Ectodermal cell (in vitro differentiated cells): ENCODE results near the gene HNRNPF.
"Not testable (repeated sequence)": the region's sequence is repeated elsewhere in the genome, so short reads cannot be mapped to it uniquely, and the experiment has no call there.

Experiments used
- H3K27ac ChIP-seq: 2 replicates; pipeline ENCODE4 v1.7.0; 2013; ENCODE audit warnings: mild to moderate bottlenecking, low read depth, low read length; ENCODE audit not compliant: insufficient read depth, poor library complexity, severe bottlenecking
- H3K27me3 ChIP-seq: 2 replicates; pipeline ENCODE4 v1.7.0; 2013; ENCODE audit warnings: mild to moderate bottlenecking, low read length; ENCODE audit not compliant: insufficient read depth, control insufficient read depth, poor library complexity, severe bottlenecking
- H3K36me3 ChIP-seq: one replicate; pipeline ENCODE4 v1.7.0; 2013; ENCODE audit warnings: low read length; ENCODE audit not compliant: control insufficient read depth, insufficient read depth
- H3K4me1 ChIP-seq: one replicate; pipeline ENCODE4 v1.7.0; 2013; ENCODE audit warnings: low read length; ENCODE audit not compliant: control insufficient read depth, insufficient read depth
- H3K4me3 ChIP-seq: 2 replicates; pipeline ENCODE4 v1.7.0; 2013; ENCODE audit warnings: low read depth, low read length, control low read depth; ENCODE audit not compliant: insufficient read depth
- H3K9me3 ChIP-seq: 2 replicates; pipeline ENCODE4 v1.7.0; 2013; ENCODE audit warnings: mild to moderate bottlenecking, low read length, moderate library complexity; ENCODE audit not compliant: control insufficient read depth
- WGBS, 2 experiments: methylation state at CpG; one replicate each; pipeline ENCODE4 v1.1.7; 2013; ENCODE audit warnings: missing lambda C conversion rate in 2 of 2; 5-methylcytosine and 5-hydroxymethylcytosine counted together

Gene HNRNPF

GRCh38 chr10:43338117-43338516, 70.9 kb downstream of the HNRNPF start:
- WGBS, 2 experiments: 87 to 90% methylated on average over 12 of the region's 12 CpGs
- Histone ChIP-seq H3K4me3 (no peak overlapping the region), H3K27ac (no peak overlapping the region), H3K36me3 (no peaks in the 10 kb centered on the region), H3K27me3 (no peaks in the 10 kb centered on the region), H3K9me3 (no peaks in the 10 kb centered on the region), H3K4me1 (peaks cover 18% of the 10 kb centered on the region)

GRCh38 chr10:43337536-43337935, 71.5 kb downstream of the HNRNPF start:
- WGBS, 2 experiments: 4 to 8% methylated on average over 7 to 8 of the region's 9 CpGs
- not testable (repeated sequence) for H3K36me3 ChIP-seq, H3K9me3 ChIP-seq, H3K4me3 ChIP-seq, H3K27ac ChIP-seq, H3K27me3 ChIP-seq
- peaks cover 18% of the 10 kb centered on the region for H3K4me1 ChIP-seq

GRCh38 chr10:43336641-43337318, 72.2 kb downstream of the HNRNPF start:
- Histone ChIP-seq H3K9me3 (no peaks in the 10 kb centered on the region), H3K27me3 (no peaks in the 10 kb centered on the region), H3K4me3 (no peak overlapping the region), H3K36me3 (no peaks in the 10 kb centered on the region), H3K27ac (no peak overlapping the region), H3K4me1 (peaks cover 18% of the 10 kb centered on the region)
- WGBS, 2 experiments: 89% methylated on average over 8 to 9 of the region's 9 CpGs

GRCh38 chr10:43336061-43336460, 72.9 kb downstream of the HNRNPF start:
- H3K4me1 ChIP-seq: peaks cover 18% of the 10 kb centered on the region
- H3K9me3 ChIP-seq: no peaks in the 10 kb centered on the region
- WGBS, 2 experiments: 92 to 96% methylated on average over 3 of the region's 3 CpGs
- no peaks in the 10 kb centered on the region for H3K36me3 ChIP-seq
- H3K27me3 ChIP-seq: no peaks in the 10 kb centered on the region
- H3K27ac ChIP-seq: no peak overlapping the region
- no peak overlapping the region for H3K4me3 ChIP-seq
